HepG2 (cell line): ENCODE results near the gene HIGD1C. TPM values are rescaled to one million over a fixed set of nuclear protein-coding genes. Genes with fewer than 3 reads are reported as not detected.

Source experiments
- ARHGAP35 ChIP-seq: sonication (generic); formaldehyde crosslinking; IDR thresholded peaks from 2 replicates; pipeline ENCODE4 v1.9.0; 2022; ENCODE audit warnings: mild to moderate bottlenecking, inconsistent platforms, moderate library complexity, missing genetic modification reagents, borderline replicate concordance
- ARNT ChIP-seq: fragments of 450-650 bp; IDR thresholded peaks from 2 replicates; pipeline ENCODE4 v1.6.1; 2017
- ELF1 ChIP-seq: sonication (generic); formaldehyde crosslinking; IDR thresholded peaks from 2 replicates; pipeline ENCODE4 v1.4.0; 2020; ENCODE audit warnings: missing genetic modification reagents
- GTF3A ChIP-seq: sonication (generic); formaldehyde crosslinking; conservative IDR thresholded peaks from 2 replicates; pipeline ENCODE4 v1.4.0; 2020; ENCODE audit warnings: mild to moderate bottlenecking, missing genetic modification reagents
- HNRNPL ChIP-seq: fragments of 200-400 bp; formaldehyde crosslinking; IDR thresholded peaks from 2 replicates; pipeline ENCODE4 v1.6.1; 2017; ENCODE audit warnings: mild to moderate bottlenecking, low read depth, low read length
- HOXD1 ChIP-seq: sonication (generic); formaldehyde crosslinking; IDR thresholded peaks from 2 replicates; pipeline ENCODE4 v1.5.0; 2020; ENCODE audit warnings: missing genetic modification reagents
- MAFG ChIP-seq: sonication (generic); formaldehyde crosslinking; IDR thresholded peaks from 2 replicates; pipeline ENCODE4 v1.5.1; 2020; ENCODE audit warnings: mild to moderate bottlenecking, missing genetic modification reagents
- MED13 ChIP-seq: sonication (generic); formaldehyde crosslinking; IDR thresholded peaks from 2 replicates; pipeline ENCODE4 v1.5.0; 2020; ENCODE audit warnings: missing genetic modification reagents
- PHF5A ChIP-seq: IDR thresholded peaks from one replicate; pipeline ENCODE4 v1.6.1; 2018; ENCODE audit warnings: low read depth, missing genetic modification reagents; ENCODE audit not compliant: unreplicated experiment
- POLR2G ChIP-seq: fragments of 200-400 bp; formaldehyde crosslinking; IDR thresholded peaks from 2 replicates; pipeline ENCODE4 v1.6.1; 2018; ENCODE audit warnings: mild to moderate bottlenecking, low read depth, low read length, moderate library complexity
- RARA ChIP-seq: IDR thresholded peaks from 2 replicates; pipeline ENCODE4 v1.6.1; 2016; ENCODE audit warnings: missing genetic modification reagents, missing compliant biosample characterization
- REL ChIP-seq: sonication (generic); formaldehyde crosslinking; conservative IDR thresholded peaks from 2 replicates; pipeline ENCODE4 v1.8.0; 2022; ENCODE audit warnings: mild to moderate bottlenecking, missing genetic modification reagents, moderate library complexity
- U2AF2 ChIP-seq: fragments of 200-400 bp; formaldehyde crosslinking; IDR thresholded peaks from 2 replicates; pipeline ENCODE4 v1.6.1; 2017; ENCODE audit warnings: low read depth, mild to moderate bottlenecking, low read length
- ZNF10 ChIP-seq: sonication (generic); formaldehyde crosslinking; IDR thresholded peaks from 2 replicates; pipeline ENCODE4 v1.4.0; 2020; ENCODE audit warnings: mild to moderate bottlenecking, low read depth, missing genetic modification reagents, borderline replicate concordance
- ZNF280D ChIP-seq: sonication (generic); formaldehyde crosslinking; IDR thresholded peaks from 2 replicates; pipeline ENCODE4 v1.5.1; 2020; ENCODE audit warnings: mild to moderate bottlenecking, missing genetic modification reagents
- ZNF468 ChIP-seq: sonication (generic); formaldehyde crosslinking; IDR thresholded peaks from 2 replicates; pipeline ENCODE4 v1.8.0; 2022; ENCODE audit warnings: mild to moderate bottlenecking, moderate library complexity, missing genetic modification reagents
- ZNF556 ChIP-seq: sonication (generic); formaldehyde crosslinking; IDR thresholded peaks from 2 replicates; pipeline ENCODE4 v1.4.0; 2020; ENCODE audit warnings: mild to moderate bottlenecking, missing genetic modification reagents, borderline replicate concordance
- polyA plus RNA-seq, 8 experiments: library from polyadenylated mRNA; depleted of rRNA in 3 of 8; stranded (reverse) in 7 of 8; unstranded in 1 of 8; fragments of >200 nt; fragmentation: Illumina TruSeq in 4 of 8; extraction: Trizol in 4 of 8; gene quantifications; 2 replicates each; pipeline versions ENCODE4 v1.2.1 to v1.2.3, GENCODE V29; 2011 to 2016; ENCODE audit warnings: low read depth in 4 of 8, missing spikeins in 1 of 8, mixed read lengths in 1 of 8; ENCODE audit not compliant: insufficient read depth in 1 of 8
- total RNA-seq, 5 experiments: library from RNA; depleted of rRNA; stranded (reverse); fragments of >200 nt; fragmentation: Illumina TruSeq; extraction: Trizol; gene quantifications; 2 replicates each; pipeline ENCODE4 v1.2.3, GENCODE V29; 2016; ENCODE audit warnings: low read depth in 1 of 5
- TF ChIP-seq, protein P1 (sequence below): sonication (generic); formaldehyde crosslinking; IDR thresholded peaks from 2 replicates; pipeline ENCODE4 v1.4.0; 2020; ENCODE audit warnings: mild to moderate bottlenecking, missing genetic modification reagents, borderline replicate concordance
- TF ChIP-seq, protein P2 (sequence below): sonication (generic); formaldehyde crosslinking; IDR thresholded peaks from 2 replicates; pipeline ENCODE4 v1.5.1; 2020; ENCODE audit warnings: mild to moderate bottlenecking, missing genetic modification reagents, moderate library complexity
- TF ChIP-seq, protein P3 (sequence below): sonication (generic); formaldehyde crosslinking; IDR thresholded peaks from 2 replicates; pipeline ENCODE4 v1.5.1; 2020; ENCODE audit warnings: missing genetic modification reagents, mild to moderate bottlenecking, borderline replicate concordance

Gene HIGD1C
- total and polyA plus RNA-seq, 2 of the 13 experiments (the other 11 are each of a cell fraction or from before 2014, with no cell fraction given) = not detected

- TF ChIP-seq PHF5A (CRISPR knock-in tag) = no peak
- TF ChIP-seq ARNT = no peak
- TF ChIP-seq RARA (CRISPR knock-in tag) = peak; percentile 8; the same call in 1 of the 2 replicates
- TF ChIP-seq MED13 = no peak
- TF ChIP-seq, protein P1, sequence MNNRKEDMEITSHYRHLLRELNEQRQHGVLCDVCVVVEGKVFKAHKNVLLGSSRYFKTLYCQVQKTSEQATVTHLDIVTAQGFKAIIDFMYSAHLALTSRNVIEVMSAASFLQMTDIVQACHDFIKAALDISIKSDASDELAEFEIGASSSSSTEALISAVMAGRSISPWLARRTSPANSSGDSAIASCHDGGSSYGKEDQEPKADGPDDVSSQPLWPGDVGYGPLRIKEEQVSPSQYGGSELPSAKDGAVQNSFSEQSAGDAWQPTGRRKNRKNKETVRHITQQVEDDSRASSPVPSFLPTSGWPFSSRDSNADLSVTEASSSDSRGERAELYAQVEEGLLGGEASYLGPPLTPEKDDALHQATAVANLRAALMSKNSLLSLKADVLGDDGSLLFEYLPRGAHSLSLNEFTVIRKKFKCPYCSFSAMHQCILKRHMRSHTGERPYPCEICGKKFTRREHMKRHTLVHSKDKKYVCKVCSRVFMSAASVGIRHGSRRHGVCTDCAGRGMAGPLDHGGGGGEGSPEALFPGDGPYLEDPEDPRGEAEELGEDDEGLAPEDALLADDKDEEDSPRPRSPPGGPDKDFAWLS (CRISPR knock-in tag) = no peak
- TF ChIP-seq ELF1 (CRISPR knock-in tag) = no peak
- TF ChIP-seq POLR2G = peak; percentile 69
- TF ChIP-seq ZNF280D = no peak
- no peak for TF ChIP-seq ARHGAP35 (CRISPR knock-in tag)
- no peak for TF ChIP-seq MAFG
- TF ChIP-seq HNRNPL = no peak
- TF ChIP-seq, protein P2, sequence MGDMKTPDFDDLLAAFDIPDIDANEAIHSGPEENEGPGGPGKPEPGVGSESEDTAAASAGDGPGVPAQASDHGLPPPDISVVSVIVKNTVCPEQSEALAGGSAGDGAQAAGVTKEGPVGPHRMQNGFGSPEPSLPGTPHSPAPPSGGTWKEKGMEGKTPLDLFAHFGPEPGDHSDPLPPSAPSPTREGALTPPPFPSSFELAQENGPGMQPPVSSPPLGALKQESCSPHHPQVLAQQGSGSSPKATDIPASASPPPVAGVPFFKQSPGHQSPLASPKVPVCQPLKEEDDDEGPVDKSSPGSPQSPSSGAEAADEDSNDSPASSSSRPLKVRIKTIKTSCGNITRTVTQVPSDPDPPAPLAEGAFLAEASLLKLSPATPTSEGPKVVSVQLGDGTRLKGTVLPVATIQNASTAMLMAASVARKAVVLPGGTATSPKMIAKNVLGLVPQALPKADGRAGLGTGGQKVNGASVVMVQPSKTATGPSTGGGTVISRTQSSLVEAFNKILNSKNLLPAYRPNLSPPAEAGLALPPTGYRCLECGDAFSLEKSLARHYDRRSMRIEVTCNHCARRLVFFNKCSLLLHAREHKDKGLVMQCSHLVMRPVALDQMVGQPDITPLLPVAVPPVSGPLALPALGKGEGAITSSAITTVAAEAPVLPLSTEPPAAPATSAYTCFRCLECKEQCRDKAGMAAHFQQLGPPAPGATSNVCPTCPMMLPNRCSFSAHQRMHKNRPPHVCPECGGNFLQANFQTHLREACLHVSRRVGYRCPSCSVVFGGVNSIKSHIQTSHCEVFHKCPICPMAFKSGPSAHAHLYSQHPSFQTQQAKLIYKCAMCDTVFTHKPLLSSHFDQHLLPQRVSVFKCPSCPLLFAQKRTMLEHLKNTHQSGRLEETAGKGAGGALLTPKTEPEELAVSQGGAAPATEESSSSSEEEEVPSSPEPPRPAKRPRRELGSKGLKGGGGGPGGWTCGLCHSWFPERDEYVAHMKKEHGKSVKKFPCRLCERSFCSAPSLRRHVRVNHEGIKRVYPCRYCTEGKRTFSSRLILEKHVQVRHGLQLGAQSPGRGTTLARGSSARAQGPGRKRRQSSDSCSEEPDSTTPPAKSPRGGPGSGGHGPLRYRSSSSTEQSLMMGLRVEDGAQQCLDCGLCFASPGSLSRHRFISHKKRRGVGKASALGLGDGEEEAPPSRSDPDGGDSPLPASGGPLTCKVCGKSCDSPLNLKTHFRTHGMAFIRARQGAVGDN = no peak; the same call in 1 of the 2 replicates
- no peak for TF ChIP-seq ZNF10 (CRISPR knock-in tag)
- TF ChIP-seq ZNF556 (CRISPR knock-in tag) = no peak
- TF ChIP-seq HOXD1 (CRISPR knock-in tag) = no peak
- no peak for TF ChIP-seq REL
- TF ChIP-seq, protein P3, sequence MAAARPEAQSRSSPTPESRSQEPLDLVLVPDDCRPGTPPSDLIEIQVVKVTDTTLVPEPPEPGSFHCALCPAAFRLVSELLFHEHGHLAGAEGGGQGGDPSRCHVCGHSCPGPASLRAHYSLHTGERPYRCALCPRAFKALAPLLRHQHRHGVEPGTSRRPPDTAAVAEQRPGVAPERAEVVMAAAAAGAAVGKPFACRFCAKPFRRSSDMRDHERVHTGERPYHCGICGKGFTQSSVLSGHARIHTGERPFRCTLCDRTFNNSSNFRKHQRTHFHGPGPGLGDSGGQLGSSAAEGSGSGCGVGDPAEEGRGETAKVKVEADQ (CRISPR knock-in tag) = no peak
- no peak for TF ChIP-seq GTF3A
- no peak for TF ChIP-seq U2AF2
- no peak for TF ChIP-seq ZNF468
These were observed 27.7 kb upstream of the HIGD1C start (continued) for GRCh38 chr12:50924439-50925341.
